ENCODE results near the gene MACROD2.

The MACROD2 gene

GRCh38 chr20:16030253-16030652, 2034.9 kb downstream of the MACROD2 start:
- no peak for DNase-seq

- no peak for DNase-seq
Measured at GRCh38 chr20:16035576-16035975, 2040.3 kb downstream of the MACROD2 start.

GRCh38 chr20:16036331-16036730, 2041.0 kb downstream of the MACROD2 start:
- DNase-seq = no peak

- DNase-seq = no peak
Measured at GRCh38 chr20:16040742-16041141, 2045.4 kb downstream of the MACROD2 start.

DNA sequence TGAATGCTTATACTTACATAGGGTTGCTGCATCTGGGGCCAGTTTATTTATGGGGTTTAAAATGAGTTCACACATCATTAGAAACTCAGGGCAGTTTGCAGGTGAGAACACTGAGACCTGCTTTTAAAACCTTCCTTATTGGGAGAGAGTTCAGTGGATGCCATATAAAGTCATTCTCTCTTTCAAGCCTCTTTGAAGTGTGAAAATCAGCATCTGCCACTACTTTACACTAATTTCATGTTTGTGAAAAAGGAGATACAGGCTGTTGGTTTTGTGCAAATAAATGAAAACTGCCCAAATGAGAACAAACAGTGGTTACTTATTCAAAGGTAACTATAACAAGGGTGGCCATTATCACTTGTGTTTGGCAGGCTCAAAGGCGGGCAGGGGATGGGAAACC, 2047.4 kb downstream of the MACROD2 start:
- no peak for DNase-seq

- DNase-seq = no peak
Measured at GRCh38 chr20:16043931-16044330, 2048.6 kb downstream of the MACROD2 start.

DNA sequence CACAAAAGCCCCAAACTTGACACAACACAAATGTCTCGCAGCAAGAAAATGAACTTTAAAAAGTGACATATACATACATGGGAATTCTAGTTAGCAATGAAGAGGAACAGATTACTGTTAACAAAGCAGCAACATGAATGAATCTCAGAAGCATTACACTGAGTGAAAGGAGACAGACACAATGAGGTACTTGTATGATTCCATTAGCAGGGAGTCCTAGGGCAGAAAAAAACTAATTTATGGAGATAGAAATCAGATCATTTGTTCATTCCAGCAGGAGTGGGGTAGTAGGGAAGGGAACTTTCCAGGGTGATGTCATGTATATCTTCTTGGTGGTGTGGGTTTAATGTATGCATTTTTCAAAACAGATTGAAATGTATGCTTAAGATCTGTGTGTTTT, 2053.6 kb downstream of the MACROD2 start:
- DNase-seq = no peak

DNA sequence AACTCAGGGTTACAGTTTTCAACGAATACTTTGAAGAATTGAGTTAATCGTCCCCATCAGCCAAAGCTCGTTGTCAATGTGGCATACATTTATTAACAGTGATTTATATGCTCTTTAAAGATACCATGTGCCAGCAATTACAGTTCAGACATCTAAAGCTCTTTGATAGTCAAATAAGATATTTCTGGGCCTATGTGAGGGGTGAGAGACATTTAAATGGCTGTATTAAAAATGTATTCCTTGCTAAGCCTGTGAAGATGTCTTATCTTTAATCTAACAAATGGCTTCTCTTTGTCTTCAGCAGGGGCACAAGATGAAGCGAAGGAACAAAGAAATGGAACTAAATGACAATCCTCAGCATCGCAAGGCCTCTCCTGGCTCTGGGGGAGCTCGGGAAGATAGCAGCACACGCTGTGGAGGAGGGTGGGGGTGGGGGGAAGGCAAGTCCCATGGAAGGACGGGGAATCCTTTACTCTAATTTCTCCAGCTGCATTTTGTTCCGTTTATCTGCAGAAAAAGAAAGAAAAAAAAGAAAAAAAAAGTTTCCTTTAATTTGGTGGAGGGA, 2054.3 kb downstream of the MACROD2 start:
- DNase-seq = no peak

DNA sequence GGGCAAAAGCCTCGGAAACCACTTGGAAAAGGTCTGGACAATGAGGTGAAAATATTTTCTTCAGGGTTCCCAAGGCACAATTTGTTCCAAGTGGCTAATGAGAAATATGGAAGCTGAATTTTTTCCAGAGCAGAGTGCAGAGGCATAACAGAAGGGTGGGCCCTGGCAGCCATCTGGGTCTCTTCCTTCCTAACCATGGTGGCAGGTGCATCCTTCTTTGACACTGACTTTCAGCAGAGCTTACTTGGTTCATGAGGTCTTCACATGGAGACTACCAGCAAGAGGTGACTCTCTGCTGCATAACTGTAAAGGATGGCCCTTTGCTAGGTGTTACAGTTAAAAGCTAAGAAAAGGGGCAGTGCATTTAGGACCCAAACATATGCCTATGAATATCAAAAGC, 2055.1 kb downstream of the MACROD2 start:
- DNase-seq = no peak

- DNase-seq = no peak
Measured at GRCh38 chr20:16051968-16052367, 2056.7 kb downstream of the MACROD2 start.

- DNase-seq = no peak
Measured at GRCh38 chr20:16052456-16052855, 2057.1 kb downstream of the MACROD2 start.

GRCh38 chr20:16054985-16055384, 2059.7 kb downstream of the MACROD2 start:
- no peak for DNase-seq

GRCh38 chr20:16057651-16058050, 2062.3 kb downstream of the MACROD2 start:
- no peak for DNase-seq

- DNase-seq = no peak
Measured at GRCh38 chr20:16058268-16058667, 2063.0 kb downstream of the MACROD2 start.

DNA sequence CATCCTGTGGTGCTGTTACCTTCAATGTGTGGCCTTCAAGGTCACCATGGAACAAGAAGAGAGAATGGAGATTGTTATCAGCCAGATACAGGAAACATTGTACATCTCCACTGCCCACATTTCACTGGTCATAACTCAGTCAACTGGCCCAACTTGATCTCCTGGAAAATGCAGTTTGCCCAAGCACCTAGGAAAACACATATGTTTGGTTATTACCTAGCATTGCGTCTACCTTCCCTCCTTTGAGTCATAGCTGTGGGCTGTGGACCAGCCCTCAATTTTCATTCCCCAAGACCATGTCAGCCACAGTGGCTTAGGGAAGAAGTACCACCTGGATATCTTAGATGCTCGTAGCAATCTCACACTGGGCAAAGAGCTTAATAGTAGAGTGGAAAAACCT, 2064.5 kb downstream of the MACROD2 start:
- no peak for DNase-seq

GRCh38 chr20:16061351-16061750, 2066.0 kb downstream of the MACROD2 start:
- DNase-seq = no peak

GRCh38 chr20:16062661-16063581, 2067.6 kb downstream of the MACROD2 start:
- no peak for DNase-seq

- no peak for DNase-seq
Measured at GRCh38 chr20:16063881-16064280, 2068.6 kb downstream of the MACROD2 start.

DNA sequence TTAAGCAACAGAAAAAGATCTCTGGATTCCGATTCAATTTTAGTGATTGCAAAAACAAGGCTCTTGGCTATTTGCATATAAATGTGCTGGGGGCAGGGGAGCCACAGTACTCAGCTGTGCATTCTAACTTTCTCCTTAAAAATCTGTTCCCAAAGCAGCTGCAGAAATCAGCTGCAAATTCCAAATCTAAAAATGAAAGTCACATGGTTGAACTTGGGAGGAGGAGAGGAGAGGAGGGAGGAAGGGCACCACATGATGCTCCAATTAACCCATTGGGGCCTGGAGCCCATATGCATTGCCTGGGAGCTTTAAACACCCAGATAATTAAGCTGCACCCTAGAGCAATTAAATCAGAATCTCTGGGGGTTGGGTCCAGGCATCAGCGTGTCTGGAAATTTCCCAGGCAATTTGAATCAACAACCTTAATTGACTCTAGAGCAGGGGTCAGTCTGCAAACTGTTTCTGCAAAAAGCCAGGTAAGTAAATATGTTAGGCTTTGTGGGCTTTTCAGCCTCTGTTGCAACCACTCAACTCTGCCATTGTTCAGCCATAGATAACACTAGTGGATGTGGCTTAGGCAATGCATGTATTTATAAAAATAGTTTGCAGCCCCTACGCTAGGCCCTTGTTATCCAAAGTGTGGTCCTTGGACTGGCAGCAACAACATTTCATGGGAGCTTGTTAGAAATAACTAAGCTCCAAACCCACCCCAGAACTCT, 2069.8 kb downstream of the MACROD2 start:
- no peak for DNase-seq

- DNase-seq = no peak
Measured at GRCh38 chr20:16066571-16066970, 2071.3 kb downstream of the MACROD2 start.

DNA sequence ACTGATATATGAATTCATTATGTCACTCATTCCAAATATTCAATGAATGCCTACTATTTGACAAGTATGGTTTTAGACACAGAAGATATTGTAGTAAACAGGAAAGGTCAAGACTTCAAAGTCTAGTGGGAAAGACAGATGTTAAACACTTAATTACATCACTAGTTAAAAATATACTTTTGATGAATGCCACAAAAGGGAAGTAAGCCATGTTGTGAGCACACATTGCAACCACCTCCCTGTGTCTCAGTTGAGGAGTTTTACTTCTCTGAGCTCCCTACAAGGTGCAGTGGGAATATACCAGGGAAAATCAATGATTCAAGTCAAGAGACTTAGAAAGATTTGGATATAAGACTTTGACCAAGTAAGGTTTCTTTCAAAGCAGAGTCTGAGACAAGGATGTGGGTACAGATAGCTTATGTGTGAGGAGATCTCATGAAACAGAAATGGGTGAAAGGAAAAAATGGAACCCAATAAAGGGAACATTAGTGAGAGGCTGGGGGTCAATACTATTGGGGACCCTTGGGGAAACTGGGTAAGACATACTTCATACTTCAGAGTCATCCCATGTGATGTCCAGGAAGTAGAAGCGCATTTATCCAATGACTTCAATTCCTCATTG, 2074.2 kb downstream of the MACROD2 start:
- no peak for DNase-seq

- no peak for DNase-seq
Measured at GRCh38 chr20:16072220-16072619, 2076.9 kb downstream of the MACROD2 start.

DNA sequence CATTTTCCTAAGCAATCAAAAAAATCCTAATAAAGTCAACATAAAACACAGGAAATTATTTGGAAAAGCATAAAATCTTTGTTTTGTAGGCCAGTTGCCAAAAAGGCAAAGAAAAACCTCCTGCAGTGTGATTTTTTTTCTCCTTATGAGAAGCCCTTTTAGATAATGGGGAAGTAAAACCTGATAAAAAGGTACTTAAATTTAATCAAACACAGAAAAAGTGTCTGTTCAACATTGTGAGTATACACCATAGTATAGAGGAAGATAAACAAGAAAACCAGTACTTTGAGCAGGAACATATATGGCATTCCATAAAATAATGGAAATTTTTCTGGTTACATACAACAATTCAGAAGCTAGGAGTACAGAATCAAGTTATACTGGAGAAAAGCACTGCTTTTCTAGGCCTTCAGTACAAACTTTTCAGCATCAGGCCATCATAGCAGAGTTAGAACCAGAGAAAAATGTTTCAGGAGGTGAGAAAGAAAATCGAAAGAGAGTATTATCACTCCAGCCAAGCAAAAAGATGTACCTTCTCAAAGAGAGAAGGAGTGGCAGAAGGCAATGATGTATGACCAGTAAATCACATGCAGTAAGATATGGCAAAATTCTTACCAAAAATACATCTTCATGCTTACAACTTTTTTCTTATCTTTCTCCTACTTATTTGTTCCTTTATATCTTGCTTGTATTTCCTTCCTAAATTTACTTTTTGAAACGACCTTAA, 2083.0 kb downstream of the MACROD2 start:
- no peak for DNase-seq

Measured in SHP77 treated with DMSO at 0.1 percent for 48 hours (cell line).